ENCODE data around the gene MCC.

Gene MCC

DNA sequence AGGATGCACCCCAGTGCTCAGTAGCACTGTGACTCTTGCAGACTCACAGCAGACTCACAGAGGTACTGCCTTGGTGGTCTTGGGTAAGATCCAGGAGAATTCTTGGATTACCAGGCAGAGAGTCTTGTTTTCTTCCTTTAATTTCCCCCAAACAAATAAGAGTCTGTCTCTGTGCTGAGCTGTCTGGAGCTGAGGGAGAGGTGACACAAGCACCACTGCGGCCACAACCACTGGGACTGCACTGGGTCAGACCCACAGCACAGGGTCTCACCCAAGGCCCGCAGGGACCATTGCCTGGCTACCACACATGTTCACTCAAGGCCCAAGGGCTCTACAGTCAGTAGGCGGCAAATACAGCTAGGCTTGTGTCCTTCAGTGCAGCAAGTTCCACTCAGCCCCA lies 13.8 kb upstream of the MCC start (continued):
- no peak for TF ChIP-seq ZNF391 (tag by site-specific recombination; IDR thresholded peaks at IDR 0.05; ENCODE audit: borderline replicate concordance, low read depth)
- TF ChIP-seq, protein P1, sequence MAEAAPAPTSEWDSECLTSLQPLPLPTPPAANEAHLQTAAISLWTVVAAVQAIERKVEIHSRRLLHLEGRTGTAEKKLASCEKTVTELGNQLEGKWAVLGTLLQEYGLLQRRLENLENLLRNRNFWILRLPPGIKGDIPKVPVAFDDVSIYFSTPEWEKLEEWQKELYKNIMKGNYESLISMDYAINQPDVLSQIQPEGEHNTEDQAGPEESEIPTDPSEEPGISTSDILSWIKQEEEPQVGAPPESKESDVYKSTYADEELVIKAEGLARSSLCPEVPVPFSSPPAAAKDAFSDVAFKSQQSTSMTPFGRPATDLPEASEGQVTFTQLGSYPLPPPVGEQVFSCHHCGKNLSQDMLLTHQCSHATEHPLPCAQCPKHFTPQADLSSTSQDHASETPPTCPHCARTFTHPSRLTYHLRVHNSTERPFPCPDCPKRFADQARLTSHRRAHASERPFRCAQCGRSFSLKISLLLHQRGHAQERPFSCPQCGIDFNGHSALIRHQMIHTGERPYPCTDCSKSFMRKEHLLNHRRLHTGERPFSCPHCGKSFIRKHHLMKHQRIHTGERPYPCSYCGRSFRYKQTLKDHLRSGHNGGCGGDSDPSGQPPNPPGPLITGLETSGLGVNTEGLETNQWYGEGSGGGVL (tag by site-specific recombination; IDR thresholded peaks at IDR 0.05) = no peak

DNA sequence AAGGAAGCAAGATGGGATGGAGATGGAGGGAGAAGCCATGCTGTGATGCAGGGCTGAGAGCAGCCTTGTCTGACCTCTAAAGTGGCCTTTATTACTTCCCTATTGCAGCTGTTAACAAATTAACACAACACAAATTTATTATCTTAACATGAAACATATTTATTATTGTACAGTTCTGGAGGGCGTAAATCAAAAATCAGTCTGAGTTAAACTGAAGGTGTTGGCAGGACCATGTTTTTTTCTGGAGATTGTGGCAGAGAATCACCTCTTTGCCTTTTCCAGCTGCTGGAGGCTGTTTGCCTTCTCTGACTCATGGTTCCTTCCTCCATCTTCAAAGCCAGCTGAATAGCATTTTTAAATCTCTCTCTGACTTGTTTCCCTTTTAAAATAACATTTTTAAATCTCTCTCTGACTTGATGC lies 7.2 kb upstream of the MCC start:
- Histone ChIP-seq H3K4me1 (ENCODE audit: control insufficient read depth, insufficient read depth, low read length) (no peaks in the 10 kb centered on the region; the same call in 1 of the 2 replicates), H3K27ac (ENCODE audit: extremely low read depth, low read depth, low read length) (no peak overlapping the region), H3K4me3 (ENCODE audit: low read depth, low read length) (no peak overlapping the region), H3K9me3 (ENCODE audit: control insufficient read depth, insufficient read depth, low read depth, low read length) (no peaks in the 10 kb centered on the region), H3K36me3 (ENCODE audit: control insufficient read depth in 2 of 2, insufficient read depth in 1 of 2, low read length in 2 of 2) (no peaks in the 10 kb centered on the region)
- TF ChIP-seq, protein P2, sequence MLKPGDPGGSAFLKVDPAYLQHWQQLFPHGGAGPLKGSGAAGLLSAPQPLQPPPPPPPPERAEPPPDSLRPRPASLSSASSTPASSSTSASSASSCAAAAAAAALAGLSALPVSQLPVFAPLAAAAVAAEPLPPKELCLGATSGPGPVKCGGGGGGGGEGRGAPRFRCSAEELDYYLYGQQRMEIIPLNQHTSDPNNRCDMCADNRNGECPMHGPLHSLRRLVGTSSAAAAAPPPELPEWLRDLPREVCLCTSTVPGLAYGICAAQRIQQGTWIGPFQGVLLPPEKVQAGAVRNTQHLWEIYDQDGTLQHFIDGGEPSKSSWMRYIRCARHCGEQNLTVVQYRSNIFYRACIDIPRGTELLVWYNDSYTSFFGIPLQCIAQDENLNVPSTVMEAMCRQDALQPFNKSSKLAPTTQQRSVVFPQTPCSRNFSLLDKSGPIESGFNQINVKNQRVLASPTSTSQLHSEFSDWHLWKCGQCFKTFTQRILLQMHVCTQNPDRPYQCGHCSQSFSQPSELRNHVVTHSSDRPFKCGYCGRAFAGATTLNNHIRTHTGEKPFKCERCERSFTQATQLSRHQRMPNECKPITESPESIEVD (tag by site-specific recombination; IDR thresholded peaks at IDR 0.05) = peak; percentile 63
- TF ChIP-seq FEZF1 (tag by site-specific recombination; IDR thresholded peaks at IDR 0.05) (peak; percentile 78), ZNF138 (tag by site-specific recombination; IDR thresholded peaks at IDR 0.05; ENCODE audit: borderline replicate concordance) (no peak)
- CTCF ChIA-PET = no interaction called here
- POLR2A ChIA-PET = no interaction called here

DNA sequence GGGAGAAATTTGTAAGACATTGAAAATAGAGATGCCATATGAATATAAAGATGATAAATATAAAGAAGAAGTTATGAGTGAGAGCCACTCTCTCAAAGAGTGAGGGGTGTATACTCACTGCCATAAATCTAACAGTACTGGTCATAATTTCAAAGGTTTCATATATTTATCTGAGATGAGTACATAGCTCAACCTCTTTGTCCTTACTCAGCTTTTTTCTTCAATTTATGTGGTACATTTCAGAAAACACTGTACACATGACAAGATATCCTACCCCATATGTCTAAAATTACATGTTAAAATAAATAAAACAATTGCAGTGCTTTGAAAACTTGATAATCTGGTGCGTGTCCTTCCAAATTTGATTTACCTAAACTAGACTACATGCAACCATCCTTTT lies 5.2 kb upstream of the MCC start:
- TF ChIP-seq ZNF114 (tag by site-specific recombination; IDR thresholded peaks at IDR 0.05) (no peak), HOXC10 (CRISPR knock-in tag; IDR thresholded peaks at IDR 0.05) (no peak), ZNF747 (tag by site-specific recombination; IDR thresholded peaks at IDR 0.05) (no peak), ZNF302 (tag by site-specific recombination; IDR thresholded peaks at IDR 0.05; ENCODE audit: low read depth) (no peak), ZNF112 (tag by site-specific recombination; IDR thresholded peaks at IDR 0.05) (no peak), KLF16 (tag by site-specific recombination; IDR thresholded peaks at IDR 0.05) (no peak), KLF1 (tag by site-specific recombination; IDR thresholded peaks at IDR 0.05) (no peak), SP3 (tag by site-specific recombination; IDR thresholded peaks at IDR 0.05) (no peak), SETDB1 (IDR thresholded peaks at IDR 0.05; ENCODE audit: insufficient read length, low read length) (no peak)
- TF ChIP-seq, protein P3, sequence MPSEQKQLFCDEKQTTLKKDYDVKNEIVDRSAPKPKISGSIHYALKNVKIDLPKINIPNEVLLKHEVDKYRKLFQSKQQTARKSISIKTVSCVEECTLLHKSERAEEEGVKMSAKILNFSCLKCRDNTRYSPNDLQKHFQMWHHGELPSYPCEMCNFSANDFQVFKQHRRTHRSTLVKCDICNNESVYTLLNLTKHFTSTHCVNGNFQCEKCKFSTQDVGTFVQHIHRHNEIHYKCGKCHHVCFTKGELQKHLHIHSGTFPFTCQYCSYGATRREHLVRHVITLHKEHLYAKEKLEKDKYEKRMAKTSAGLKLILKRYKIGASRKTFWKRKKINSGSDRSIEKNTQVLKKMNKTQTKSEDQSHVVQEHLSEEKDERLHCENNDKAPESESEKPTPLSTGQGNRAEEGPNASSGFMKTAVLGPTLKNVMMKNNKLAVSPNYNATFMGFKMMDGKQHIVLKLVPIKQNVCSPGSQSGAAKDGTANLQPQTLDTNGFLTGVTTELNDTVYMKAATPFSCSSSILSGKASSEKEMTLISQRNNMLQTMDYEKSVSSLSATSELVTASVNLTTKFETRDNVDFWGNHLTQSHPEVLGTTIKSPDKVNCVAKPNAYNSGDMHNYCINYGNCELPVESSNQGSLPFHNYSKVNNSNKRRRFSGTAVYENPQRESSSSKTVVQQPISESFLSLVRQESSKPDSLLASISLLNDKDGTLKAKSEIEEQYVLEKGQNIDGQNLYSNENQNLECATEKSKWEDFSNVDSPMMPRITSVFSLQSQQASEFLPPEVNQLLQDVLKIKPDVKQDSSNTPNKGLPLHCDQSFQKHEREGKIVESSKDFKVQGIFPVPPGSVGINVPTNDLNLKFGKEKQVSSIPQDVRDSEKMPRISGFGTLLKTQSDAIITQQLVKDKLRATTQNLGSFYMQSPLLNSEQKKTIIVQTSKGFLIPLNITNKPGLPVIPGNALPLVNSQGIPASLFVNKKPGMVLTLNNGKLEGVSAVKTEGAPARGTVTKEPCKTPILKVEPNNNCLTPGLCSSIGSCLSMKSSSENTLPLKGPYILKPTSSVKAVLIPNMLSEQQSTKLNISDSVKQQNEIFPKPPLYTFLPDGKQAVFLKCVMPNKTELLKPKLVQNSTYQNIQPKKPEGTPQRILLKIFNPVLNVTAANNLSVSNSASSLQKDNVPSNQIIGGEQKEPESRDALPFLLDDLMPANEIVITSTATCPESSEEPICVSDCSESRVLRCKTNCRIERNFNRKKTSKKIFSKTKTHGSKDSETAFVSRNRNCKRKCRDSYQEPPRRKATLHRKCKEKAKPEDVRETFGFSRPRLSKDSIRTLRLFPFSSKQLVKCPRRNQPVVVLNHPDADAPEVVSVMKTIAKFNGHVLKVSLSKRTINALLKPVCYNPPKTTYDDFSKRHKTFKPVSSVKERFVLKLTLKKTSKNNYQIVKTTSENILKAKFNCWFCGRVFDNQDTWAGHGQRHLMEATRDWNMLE (tag by site-specific recombination; conservative IDR thresholded peaks at IDR 0.05; ENCODE audit: low read depth) = no peak
- Histone ChIP-seq H3K36me3 (ENCODE audit: control insufficient read depth in 2 of 2, insufficient read depth in 1 of 2, low read length in 2 of 2) (no peaks in the 10 kb centered on the region), H3K27ac (ENCODE audit: extremely low read depth, low read depth, low read length) (no peak overlapping the region), H3K4me3 (ENCODE audit: low read depth, low read length) (no peak overlapping the region), H3K9me3 (ENCODE audit: control insufficient read depth, insufficient read depth, low read depth, low read length) (no peaks in the 10 kb centered on the region), H3K4me1 (ENCODE audit: control insufficient read depth, insufficient read depth, low read length) (peaks cover 6% of the 10 kb centered on the region)
- ChIA-PET CTCF (no interaction called here), POLR2A (no interaction called here)
